Kidney capillary endothelial cell (primary cell): ENCODE results near the gene CHTF18.
"Not testable (repeated sequence)": the region's sequence is repeated elsewhere in the genome, so short reads cannot be mapped to it uniquely, and the experiment has no call there.

Source experiments
- DNase-seq: peaks from one replicate; pipeline ENCODE4 v3.0.0-alpha.2; 2018; ENCODE audit warnings: low spot score

CHTF18 gene

DNA sequence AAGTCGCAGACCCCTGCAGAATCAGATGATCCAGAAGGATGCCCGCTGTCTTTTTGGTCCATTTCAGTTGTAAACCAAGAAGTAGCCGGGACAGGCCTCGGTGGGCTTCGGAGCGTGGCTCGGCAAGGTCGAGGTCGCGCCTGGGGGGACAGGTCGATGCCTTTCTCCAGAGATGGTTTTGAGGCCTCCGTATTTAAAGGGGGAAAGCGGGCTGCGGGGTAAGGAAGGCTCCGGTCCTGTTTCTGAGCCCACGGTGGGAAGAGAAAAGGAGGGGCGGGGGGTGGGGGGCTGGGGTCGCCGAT, 19.6 kb downstream of the CHTF18 start:
- no peak for DNase-seq

DNA sequence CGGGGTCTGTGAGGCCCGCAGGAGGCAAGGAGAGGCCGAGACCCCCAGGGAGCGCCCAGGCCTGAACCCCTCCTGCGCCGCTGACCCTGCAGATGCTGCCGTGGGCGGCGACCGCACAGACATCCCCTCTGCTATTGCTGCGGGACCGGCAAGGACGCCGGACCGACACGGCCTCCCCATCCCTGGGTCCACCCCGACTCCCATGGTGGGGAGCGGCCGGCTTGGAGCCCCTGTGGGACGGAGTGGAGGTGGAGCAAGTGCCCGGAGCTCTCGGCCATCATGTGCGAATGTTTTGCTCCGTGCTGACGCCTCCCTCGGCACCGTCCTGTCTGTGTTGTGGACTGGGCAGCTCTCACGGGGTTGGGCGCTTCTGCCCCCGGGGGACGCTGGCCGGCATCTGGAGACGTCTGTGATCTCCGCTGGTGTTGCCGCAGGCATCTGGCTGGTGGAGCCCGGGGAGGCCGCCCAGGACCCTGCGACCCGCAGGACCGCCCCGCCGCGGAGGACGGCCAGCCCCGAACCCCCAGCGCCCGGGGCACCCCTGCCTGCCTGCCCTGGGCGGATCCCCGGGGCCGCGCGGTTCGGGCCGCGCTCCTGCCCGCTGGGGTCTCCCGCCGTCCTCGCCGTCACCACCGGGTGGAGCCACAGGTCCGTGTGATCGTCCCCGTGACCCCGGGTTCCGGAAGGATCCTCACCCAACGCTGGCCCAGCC, 24.9 kb downstream of the CHTF18 start:
- DNase-seq = peak; percentile 26

DNA sequence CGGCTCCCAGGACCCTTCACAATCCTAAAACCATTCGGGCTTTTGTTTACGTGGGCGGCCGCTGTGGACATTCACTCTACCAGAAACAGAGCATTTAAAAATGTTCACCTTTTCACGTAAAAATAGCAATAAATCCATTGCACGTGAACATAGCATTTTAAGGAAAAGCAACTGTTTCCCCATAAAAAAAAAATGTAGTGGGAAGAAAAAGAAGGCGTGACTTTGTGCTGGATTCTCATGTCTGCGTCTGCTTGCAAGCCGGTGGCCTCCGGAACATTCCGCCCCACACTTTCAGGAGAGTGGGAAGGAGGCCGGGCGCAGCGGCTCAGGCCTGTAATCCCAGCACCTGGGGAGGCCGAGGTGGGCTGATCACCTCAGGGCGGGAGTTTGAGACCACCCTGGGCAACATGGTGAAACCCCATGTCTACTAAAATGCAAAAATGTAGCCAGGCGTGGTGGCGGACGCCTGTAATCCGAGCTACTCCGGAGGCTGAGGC, 25.5 kb downstream of the CHTF18 start:
- no peak for DNase-seq

DNA sequence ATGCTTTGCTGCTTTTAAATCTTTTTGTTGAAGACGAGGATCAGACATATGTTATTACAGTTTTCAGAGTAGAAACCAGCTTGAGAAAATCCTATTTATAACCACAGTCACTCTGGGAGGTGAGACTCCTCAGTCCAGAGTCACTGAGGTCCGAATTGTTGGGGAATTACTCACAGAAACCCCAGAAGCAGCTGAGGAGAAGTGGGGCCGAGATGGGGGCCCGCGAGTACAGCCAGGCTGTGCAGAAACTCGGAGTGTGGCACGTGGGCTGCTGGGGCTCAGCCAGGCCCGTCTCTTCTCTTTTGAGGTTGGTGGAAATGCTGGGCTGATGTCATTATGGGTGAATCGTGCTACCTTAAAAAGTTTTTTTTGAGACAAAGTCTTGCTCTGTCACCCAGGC, 26.6 kb downstream of the CHTF18 start:
- no peak for DNase-seq

DNA sequence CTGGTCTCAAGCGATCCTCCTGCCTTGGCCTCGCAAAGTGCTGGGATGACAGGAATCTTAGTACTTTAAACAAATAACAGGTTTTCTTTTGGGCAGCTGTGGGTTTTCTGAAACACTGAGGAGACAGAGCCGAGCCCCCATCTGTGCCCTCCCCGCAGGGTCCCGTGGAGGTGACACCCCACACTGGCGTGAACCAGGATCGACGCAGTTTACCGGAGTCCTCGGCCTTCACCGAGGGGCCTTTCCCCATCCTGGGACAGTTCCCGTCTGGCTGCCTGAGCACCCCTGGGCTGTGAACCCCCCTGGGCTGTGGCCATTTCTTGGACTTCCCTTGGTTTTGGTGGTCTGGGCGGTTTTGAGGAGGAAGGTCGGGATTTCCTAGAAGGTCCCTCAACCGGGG, 27.4 kb downstream of the CHTF18 start:
- no peak for DNase-seq

DNA sequence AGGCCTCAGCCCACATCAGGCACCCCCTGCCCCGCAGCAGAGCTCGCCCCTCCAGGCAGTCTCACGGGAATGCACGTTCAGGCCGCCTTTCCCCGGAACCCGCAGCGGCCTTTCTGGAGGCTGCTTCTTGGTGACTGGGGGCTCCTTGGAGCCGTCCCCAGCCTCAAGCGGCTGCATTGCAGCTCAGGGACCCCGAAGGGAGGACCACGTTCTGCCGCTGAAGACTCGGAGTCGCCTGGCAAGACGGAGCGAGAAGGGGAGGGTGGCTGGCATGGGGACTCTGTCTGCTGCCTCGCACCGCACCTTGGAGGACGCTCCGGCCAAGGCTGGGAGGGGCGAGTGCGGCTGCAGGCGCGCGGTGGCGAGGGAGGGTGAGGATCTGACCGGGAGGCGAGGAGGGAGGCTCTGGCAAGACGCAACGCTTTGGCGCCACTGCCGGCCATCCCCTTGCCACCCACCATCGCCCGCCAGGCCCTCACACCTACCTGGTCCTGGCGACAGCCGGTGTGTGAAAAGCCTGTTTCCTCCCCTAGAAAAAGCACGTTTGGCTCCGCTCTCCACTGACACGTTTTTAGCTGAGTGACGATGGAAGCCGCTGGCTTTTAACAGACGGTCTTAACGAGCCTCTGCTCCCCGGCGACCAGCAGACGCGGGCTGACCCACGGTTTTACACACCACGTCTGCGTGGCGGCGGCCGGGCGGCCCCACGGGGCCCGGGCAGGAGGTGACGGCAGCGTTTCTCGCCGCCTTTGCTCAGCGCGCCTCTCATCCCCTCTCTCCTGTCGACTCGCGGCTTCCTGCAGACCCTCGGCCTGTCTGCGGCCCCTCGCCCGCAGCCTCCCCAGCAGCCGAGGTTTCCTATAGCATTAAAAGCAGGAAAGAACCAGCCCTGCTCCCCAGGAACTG, 28.8 kb downstream of the CHTF18 start:
- no peak for DNase-seq

DNA sequence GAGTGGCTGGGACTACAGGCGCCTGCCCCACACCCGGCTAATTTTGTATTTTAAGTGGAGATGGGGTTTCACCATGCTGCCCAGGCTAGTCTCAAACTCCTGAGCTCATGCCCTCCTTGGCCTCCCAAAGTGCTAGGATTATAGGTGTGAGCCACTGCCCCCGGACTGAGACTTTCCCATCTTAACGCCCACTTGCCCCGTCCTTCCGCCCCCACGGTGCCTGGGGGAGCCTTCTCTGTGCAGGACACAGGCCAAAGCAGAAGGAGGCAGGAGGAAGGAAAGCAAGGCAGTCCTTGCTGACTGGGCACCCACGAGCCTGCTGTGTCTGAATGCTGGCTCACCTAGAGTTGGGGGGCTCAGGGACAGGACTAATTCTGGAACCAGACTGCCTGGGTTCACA, 29.7 kb downstream of the CHTF18 start:
- DNase-seq = no peak

DNA sequence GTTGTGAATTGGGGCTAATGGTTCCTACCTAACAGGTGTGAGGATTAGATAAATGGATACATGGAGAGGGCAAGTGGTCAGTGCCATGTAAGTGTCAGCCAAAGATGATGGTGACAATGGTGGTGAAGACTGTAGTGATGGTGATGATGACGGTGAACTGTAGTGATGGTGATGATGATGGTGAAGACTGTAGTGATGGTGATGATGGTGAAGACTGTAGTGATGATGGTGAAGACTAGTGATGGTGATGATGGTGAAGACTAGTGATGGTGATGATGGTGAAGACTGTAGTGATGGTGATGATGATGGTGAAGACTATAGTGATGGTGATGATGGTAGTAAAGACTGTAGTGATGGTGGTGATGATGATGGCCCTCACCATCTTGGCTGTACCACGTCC, 30.2 kb downstream of the CHTF18 start:
- DNase-seq = no peak

DNA sequence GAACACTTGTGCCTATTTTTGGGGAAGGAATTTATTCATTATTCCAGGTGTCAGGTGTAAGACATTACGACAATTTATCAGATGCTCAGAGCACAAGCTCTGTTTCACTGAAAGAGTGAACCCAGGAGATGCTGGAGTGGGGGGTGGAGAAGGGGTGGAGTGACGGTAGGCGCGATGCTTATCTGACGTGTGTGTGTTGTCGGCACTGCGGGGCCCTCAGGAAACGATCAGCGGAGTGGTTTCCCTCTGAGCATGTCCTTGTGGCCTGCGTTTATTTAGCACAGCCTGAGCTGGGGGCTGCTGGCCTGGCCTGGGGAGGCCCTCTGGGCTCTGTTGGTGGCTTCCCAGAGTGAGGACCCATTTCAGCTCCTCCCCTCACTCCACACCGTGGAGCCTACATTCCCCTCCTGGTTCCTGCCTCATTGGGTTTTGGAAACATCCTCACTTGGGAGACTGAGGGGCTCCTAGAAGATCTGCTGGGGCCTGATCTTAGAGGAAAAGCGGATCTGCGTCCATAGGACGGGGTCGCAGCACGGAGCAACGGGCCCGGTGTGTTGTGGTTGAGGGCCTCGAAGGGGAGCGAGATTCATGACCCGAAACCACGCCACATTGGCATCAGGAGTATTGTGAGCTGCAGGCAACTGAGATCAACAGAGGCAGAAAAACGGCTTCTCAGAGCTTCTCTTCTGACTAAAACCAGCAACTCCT, 31.1 kb downstream of the CHTF18 start:
- DNase-seq = no peak

DNA sequence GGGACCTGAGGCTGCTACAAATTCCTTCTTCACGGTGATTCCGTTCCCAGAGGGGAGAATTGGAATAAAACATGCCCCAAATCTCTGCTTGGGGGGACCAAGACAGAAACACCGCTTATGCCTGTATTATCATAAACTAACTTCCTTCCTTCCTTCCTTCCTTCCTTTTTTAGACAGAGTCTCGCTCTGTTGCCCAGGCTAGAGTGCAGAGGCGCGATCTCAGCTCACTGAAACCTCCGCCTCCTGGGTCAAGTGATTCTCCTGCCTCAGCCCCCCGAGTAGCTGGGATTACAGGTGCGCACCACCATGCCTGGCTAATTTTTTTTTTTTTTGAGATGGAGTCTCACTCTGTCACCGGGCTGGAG, 31.6 kb downstream of the CHTF18 start:
- not testable (repeated sequence) for DNase-seq

DNA sequence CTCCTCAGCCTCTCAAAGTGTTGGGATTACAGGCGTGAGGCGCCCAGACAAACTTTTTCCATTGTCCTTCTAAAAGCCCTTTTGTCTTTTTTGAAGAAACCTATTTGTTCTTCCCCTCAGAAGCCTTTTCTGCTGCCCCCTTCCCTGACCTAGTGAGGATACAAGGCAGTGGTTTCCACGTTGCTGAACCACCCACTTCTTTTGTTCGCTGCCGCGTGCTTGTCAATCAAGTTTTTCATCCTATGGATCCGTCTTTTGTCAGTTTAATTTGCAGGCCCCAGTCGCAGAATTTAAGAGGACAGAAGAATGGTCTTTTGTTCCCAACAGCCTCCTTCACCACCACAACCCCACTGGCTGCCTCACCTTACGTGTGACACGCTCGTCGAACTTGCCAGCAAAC, 32.3 kb downstream of the CHTF18 start:
- DNase-seq = no peak

DNA sequence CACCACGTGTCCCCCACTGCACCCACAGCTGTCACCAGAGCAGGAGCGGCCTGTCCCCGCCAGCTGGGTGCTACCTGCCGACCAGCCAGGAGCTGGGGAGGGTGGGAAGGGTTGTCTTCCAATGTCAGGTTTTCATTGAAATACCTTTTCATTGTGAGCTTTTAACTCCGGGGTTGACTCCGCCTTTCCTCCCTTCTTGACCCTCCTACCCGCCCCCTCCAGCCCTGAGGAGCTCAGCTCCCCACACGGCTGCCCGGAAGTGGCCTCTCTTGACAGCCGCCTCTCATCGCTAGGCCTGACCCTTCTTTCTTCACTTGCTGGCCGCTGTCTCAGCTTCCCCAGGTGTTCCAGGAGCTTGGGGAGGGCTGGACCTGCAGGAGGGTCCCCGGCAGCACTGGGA, 33.3 kb downstream of the CHTF18 start:
- DNase-seq = no peak

DNA sequence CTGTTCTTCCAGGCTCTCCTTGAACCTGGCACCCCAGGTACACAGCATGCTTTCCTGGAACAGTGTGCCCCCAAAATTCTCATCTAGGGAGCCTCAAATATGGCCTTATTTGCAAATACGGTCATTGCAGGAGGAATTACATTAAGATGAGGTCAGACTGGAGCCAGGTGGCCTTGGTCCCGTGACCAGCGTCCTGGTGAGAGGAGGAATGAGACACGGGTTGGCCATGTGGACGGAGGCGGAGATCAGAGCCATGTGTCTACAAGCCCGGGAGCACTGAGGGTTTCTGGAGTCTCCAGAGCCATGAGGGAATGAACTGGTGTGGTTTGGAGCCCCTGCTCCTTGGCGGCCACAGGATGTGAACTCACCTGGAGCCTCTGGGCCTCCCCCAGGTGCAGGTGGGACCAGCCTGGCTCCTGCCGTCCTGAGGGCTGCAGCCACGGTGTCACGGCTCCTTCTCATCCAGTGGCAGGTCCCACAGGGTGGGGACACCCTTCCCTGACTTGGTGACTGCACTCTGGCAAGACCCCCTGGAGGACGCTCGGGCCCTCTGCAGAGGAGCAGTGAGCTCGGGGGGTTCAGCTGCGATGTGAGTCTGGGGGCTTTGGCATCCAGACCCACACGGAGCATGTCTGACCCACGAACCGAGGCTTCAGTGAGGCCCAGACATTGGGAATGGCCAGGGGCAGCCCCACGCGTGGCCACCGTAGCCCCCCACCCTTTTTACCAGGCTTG, 33.9 kb downstream of the CHTF18 start:
- DNase-seq = no peak

DNA sequence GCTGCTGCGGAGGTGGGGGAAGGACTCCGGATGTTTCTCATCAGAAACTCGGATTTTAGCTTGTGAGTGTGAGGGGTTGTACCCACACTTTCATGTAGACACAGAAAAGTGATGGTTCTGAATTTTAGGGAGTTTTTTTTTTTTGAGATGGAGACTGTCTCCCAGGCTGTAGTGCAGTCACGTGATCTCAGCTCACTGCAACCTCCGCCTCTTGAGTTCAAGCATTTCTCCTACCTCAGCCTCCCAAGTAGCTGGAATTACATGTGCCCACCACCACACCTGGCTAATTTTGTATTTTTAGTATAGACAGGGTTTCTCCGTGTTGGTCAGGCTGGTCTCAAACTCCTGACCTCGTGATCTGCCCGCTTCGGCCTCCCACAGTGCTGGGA, 34.5 kb downstream of the CHTF18 start:
- DNase-seq = no peak

DNA sequence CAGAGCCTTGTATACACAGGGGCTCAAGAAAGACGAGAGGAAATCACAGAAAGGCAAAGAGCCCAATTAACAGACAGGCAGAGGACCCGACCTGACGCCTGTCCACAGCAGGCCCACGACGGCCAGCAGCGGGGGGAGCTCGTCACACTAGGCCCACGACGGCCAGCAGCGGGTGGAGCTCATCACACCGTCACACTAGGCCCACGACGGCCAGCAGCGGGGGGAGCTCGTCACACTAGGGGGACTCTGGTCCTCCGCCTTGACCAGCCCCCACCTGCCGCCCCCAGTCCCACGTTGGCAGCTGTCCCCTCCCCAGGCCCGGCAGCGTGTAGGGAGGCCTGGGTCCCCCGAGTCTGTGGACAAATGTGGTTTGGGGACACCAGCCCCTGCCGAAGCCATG, 35.8 kb downstream of the CHTF18 start:
- DNase-seq = no peak

DNA sequence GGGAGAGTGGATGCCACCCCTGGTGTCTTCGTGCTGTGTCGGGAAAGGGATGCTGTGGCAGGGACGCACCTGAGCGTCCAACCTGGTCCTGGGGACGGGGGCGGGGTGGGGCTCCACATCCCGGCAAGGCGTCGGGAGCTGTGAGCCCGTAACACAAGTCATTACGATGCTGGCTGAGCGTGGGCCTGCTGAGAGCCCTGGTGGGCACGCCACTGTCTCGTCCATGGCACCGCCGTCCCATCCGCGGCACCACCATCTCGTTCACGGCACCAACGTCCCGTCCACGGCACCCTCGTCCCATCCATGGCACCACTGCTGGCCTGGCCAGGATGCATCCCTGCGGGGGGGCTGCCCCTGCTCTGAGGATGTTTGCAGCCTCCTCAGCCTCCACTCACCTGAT, 36.2 kb downstream of the CHTF18 start:
- no peak for DNase-seq

DNA sequence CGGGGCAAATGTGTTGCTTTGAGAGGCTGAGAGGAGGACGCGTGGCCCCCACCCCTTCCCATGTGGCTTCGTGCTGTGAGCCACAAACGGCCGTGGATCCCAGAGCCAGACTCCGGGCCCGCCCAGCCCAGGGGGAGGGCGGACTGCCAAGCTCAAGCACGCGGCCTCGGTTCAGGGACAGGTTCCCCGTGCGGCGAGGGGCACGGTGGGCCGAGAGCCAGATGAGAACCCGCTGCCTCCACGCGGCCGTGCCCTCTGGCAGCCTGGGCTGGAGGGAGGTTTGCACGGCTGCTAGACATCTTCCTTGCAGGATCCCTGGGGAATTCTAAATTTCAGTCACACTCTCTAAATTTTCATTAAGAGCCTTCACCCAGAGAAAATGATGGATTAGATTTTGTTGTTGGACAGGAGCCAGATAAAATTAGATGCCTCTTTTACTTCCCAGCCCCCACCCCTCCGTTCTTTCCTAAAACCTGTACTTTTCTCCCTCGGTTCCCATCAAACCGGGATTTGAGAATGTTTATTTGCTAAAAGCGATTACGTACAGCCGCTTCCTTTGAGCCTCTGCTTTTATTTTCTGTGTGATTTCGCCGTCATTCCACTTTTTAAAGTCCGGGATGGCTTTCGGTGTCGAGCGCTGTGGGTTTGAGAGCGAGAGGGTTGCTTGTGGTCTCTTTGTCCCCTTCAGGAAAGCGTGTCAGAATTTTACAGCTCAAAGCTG, 37.1 kb downstream of the CHTF18 start:
- DNase-seq = no peak

DNA sequence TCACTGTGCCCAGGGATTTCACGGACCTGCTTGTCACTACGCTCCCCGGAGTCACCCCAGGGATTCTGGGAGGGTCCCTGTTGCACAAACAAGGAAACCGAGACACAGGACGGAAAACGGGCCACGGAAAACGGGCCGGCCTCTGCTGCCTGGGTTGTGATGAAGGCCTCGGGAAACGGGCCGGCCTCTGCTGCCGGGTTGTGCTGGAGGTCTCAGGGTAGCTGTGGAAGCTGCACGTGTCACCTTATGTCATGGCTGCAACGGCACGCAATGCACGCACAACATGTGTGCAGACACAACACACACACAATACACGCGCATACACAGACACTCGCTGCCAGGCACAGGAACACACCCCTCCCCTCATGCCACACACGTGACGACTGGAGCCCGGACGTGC, 39.1 kb downstream of the CHTF18 start:
- no peak for DNase-seq

DNA sequence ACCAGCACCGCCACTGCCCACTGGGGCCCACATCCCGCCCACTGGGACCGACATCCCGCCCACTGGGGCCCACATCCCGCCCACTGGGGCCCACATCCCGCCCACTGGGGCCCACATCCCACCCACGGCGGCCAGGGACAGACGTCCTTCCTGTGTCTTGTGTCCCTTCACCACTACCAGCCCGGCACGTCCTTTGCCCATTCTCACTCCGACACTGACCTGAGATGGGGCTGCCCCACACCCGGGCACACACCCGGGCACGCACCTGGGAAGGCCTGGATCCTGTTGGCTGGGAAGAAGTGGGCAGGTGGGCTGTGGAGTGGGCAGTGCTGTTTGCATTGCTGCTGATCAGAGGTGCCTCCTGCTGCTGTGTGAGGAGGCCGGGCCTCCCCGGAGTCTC, 40.5 kb downstream of the CHTF18 start:
- no peak for DNase-seq

DNA sequence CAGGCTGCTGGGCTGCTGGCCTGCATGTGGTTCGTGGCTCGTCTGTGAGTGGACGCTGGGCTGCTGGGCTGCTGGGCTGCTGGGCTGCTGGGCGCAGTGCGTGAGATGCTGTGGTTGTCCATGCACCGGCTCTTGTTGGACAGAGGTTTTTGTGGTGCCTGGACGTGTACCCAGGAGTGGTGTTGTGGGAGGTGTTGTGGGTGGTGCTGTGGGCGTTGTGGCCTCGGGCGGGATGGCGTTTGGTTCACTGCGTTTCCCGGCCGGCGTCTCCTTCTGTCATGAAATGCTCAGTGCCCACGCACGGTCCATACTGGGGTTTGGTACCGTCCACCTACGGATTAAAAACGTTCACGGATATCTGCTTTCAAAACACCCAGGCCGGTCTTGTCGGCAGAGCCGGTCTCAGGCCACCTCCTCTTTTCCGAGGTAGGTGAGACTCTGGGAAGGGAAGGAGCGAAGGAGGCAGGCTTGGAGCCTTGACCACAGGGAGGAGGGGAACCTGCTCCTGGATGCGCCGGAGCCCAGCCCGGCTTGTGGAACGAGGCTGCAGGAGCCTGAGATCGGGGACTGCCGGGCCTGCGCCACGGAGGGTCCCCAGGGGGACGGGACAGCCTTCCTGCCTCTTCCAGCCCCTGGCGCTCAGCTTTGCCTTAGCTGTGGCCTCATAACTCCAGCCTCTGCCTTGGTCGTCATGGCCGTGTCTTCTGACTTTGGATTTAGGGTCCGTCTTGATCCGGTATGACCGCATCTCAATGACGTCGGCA, 41.9 kb downstream of the CHTF18 start:
- DNase-seq = no peak
